Thyroid gland (tissue), 4 donors: ENCODE results near the gene PSTPIP1.

Source experiments
- POLR2A ChIP-seq, 2 donors: fragments of 450-650 bp; IDR thresholded peaks; one replicate each; pipeline ENCODE4 v1.6.1; 2017; ENCODE audit warnings: antibody characterized with exemption in 2 of 2, mild to moderate bottlenecking in 2 of 2, moderate library complexity in 1 of 2
- TF ChIP-seq, protein P1 (sequence below), 6 experiments: fragments of 200-600 bp in 3 of 6; fragments of 450-650 bp in 3 of 6; sonication (generic) in 3 of 6; IDR thresholded peaks; one replicate each; pipeline ENCODE4 v1.5.1; 2016 to 2019; ENCODE audit warnings: antibody characterized with exemption in 6 of 6, mild to moderate bottlenecking in 2 of 6, inconsistent platforms in 1 of 6, moderate library complexity in 1 of 6

DNA sequence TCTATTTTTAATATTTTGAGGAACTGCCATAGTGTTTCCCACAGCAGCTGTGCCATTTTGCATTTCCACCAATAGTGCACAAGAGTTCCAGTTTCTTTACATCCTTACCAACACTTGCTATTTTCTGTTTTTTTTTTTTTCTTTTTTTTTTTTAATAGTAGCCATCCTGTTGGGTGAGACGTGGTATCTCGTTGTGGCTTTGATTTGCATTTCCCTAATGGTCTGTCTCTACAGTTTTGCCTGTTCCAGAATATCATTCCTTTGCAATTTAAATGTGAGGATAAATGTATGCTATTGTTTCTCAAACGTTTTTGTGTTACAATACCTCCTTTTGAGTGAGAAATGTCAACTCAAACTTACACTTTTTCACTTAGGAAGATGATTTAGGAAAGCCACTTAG, 41.0 kb upstream of the PSTPIP1 start:
- TF ChIP-seq POLR2A (IDR thresholded peaks at IDR 0.05) = no peak
- TF ChIP-seq, protein P1, sequence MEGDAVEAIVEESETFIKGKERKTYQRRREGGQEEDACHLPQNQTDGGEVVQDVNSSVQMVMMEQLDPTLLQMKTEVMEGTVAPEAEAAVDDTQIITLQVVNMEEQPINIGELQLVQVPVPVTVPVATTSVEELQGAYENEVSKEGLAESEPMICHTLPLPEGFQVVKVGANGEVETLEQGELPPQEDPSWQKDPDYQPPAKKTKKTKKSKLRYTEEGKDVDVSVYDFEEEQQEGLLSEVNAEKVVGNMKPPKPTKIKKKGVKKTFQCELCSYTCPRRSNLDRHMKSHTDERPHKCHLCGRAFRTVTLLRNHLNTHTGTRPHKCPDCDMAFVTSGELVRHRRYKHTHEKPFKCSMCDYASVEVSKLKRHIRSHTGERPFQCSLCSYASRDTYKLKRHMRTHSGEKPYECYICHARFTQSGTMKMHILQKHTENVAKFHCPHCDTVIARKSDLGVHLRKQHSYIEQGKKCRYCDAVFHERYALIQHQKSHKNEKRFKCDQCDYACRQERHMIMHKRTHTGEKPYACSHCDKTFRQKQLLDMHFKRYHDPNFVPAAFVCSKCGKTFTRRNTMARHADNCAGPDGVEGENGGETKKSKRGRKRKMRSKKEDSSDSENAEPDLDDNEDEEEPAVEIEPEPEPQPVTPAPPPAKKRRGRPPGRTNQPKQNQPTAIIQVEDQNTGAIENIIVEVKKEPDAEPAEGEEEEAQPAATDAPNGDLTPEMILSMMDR (IDR thresholded peaks at IDR 0.05) = no peak
